HG03354 (cell line): Measurements from ENCODE around the gene FEM1A.
"Not testable (repeated sequence)": the region's sequence is repeated elsewhere in the genome, so short reads cannot be mapped to it uniquely, and the experiment has no call there.

Source experiments
- ATAC-seq: cut with Tn5 transposase; IDR thresholded peaks from one replicate; pipeline ENCODE4 v1.9.1; 2021; ENCODE audit warnings: mild to moderate bottlenecking; ENCODE audit not compliant: unreplicated experiment, poor library complexity, severe bottlenecking

FEM1A gene

GRCh38 chr19:4843647-4843965 is 52.1 kb downstream of the FEM1A start:
- no peak for ATAC-seq

DNA sequence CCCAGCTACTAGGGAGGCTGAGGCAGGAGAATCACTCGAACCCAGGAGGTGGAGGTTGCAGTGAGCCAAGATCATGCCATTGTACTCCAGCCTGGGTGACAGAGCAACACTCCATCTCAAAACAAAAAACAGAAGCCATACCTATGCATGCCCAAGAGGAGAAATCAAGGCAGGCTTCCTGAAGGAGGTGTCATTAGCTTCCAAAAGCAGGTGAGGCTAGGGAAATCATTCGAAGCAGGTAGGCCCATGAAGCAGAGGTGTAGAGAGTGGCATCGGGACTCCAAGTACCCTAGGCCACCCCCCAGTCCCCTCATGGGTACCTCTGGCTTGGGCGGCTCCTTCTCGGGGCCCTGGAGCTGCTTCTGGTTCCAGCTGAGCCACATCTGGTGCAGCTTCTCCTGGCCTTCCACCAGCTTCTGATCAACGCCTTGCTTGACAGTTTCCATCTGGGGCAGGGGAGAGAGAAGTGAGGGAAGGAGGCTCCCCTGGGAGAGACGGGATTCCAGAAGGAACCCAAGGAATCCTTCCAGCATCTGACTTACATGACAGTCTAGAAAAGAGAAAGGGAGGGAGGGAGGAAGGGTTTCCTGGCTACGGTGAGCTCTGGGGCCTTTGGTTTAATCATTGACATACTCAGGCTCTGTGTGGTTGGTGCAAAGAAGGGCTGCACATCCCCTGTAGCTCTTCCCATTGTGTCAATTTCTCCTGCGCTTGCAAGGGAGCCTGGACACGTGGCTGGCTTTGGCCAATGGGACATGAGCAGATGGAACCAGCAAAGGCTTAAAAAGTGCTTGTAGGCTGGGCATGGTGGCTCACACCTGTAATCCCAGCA is 53.0 kb downstream of the FEM1A start:
- ATAC-seq = no peak

- ATAC-seq = not testable (repeated sequence)
These were observed 54.4 kb downstream of the FEM1A start for GRCh38 chr19:4845975-4846374.

GRCh38 chr19:4847190-4847973 is 55.8 kb downstream of the FEM1A start:
- ATAC-seq = no peak

DNA sequence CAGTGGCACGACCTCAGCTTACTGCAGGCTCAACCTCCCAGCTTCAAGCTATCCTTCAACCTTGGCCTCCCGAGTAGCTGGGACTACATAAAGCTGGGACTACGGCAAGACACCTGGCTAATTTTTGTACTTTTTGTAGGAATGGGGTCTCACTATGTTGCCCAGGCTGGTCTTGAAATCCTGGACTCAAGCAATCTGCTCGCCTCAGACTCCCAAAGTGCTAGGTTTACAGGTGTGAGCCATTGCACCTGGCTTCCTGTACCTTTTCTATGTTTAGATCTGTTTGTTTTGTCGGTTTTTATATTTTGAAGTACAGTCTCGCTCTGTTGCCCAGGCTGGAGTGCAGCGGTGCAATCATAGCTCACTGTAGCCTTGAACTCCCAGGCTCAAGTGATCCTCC is 57.5 kb downstream of the FEM1A start:
- ATAC-seq = no peak
